Left lung (tissue), 10 donors: Measurements from ENCODE around the gene ASZ1. TPM values are rescaled to one million over a fixed set of nuclear protein-coding genes. Genes with fewer than 3 reads are reported as not detected.

ENCODE experiments used
- ATAC-seq: fragments of 200-7000 bp; cut with Tn5 transposase; one replicate; pipeline ENCODE4 v1.9.1; 2020; ENCODE audit warnings: moderate library complexity
- DNase-seq, 4 donors: peaks; one replicate each; pipeline ENCODE4 v3.0.0-alpha.2; 2013 to 2020
- H3K27ac ChIP-seq, 2 donors: fragments of 200-600 bp; sonication (generic) in 1 of 2; one replicate each; pipeline versions ENCODE4 v1.5.0 to v1.8.0; 2020 to 2021
- H3K27me3 ChIP-seq, 2 donors: fragments of 200-600 bp; sonication (generic) in 1 of 2; one replicate each; pipeline versions ENCODE4 v1.5.0 to v1.8.0; 2020 to 2021
- H3K36me3 ChIP-seq, 2 donors: fragments of 200-600 bp; sonication (generic) in 1 of 2; one replicate each; pipeline versions ENCODE4 v1.5.0 to v1.8.0; 2020 to 2021
- H3K4me1 ChIP-seq, 2 donors: fragments of 200-600 bp; one replicate each; pipeline ENCODE4 v1.8.0; 2021
- H3K4me3 ChIP-seq, 2 donors: fragments of 200-600 bp; sonication (generic) in 1 of 2; one replicate each; pipeline versions ENCODE4 v1.5.0 to v1.8.0; 2020 to 2021; ENCODE audit warnings: mild to moderate bottlenecking in 1 of 2
- H3K9me3 ChIP-seq, 2 donors: fragments of 200-600 bp; sonication (generic) in 1 of 2; one replicate each; pipeline versions ENCODE4 v1.5.0 to v1.8.0; 2020 to 2021
- CTCF ChIP-seq, 2 donors: fragments of 200-600 bp; sonication (generic) in 1 of 2; IDR thresholded peaks; one replicate each; pipeline versions ENCODE4 v1.5.0 to v1.8.0; 2021; ENCODE audit warnings: antibody characterized with exemption in 2 of 2
- intact Hi-C, 2 donors: fragments of 100-400 bp; cut with DNase I; formaldehyde crosslinking; loops; one replicate each; pipeline versions ENCODE4 v1.11.2 to v1.14.2; 2022
- polyA plus RNA-seq, 6 donors: library from polyadenylated mRNA; unstranded; fragments of 120-200 nt; gene quantifications; one replicate each; pipeline ENCODE4 v1.2.1, GENCODE V29; 2013; ENCODE audit not compliant: insufficient read length in 6 of 6
- total RNA-seq, 2 donors: library from RNA; stranded (reverse); fragmentation: NEBNext Ultra II Directional; extraction: Animal tissue kit (Norgen Biotek cat#: 25700); gene quantifications; one replicate each; pipeline ENCODE4 v1.2.1, GENCODE V29; 2021
- donor health status: DM: no; HTN: yes; CAD: no.
- donor health status: DM: no; HTN: no; CAD: no.

Gene ASZ1
- total and polyA plus RNA-seq, 8 donors: 0.39 to 1.4 (median 1.0) TPM; not detected in 1

GRCh38 chr7:117364339-117365080 is 62.8 kb downstream of the ASZ1 start:
- no peaks in the 10 kb centered on the region for H3K9me3 ChIP-seq
- intact Hi-C loops: no loop called here
- H3K27me3 ChIP-seq: no peaks in the 10 kb centered on the region
- H3K27ac ChIP-seq: no peak overlapping the region
- H3K4me1 ChIP-seq: no peaks in the 10 kb centered on the region
- no peak for TF ChIP-seq CTCF (IDR thresholded peaks at IDR 0.05)
- H3K36me3 ChIP-seq: no peaks in the 10 kb centered on the region
- no peak overlapping the region for H3K4me3 ChIP-seq
- DNase-seq (peak in 2 of 4 donors; percentile 86 to 87), ATAC-seq (peak; percentile 62)

GRCh38 chr7:117362294-117362888 is 64.9 kb downstream of the ASZ1 start:
- TF ChIP-seq CTCF (IDR thresholded peaks at IDR 0.05): no peak
- Histone ChIP-seq H3K36me3 (no peaks in the 10 kb centered on the region), H3K4me1 (no peaks in the 10 kb centered on the region), H3K27me3 (no peaks in the 10 kb centered on the region), H3K4me3 (no peak overlapping the region), H3K27ac (peak overlapping the region in 1 of 2 donors; percentile 1), H3K9me3 (no peaks in the 10 kb centered on the region)
- DNase-seq (no peak), ATAC-seq (no peak)
- intact Hi-C loops: no loop called here

GRCh38 chr7:117350027-117350426 is 77.3 kb downstream of the ASZ1 start:
- intact Hi-C loops: no loop called here
- no peak for ATAC-seq
- H3K9me3 ChIP-seq: no peaks in the 10 kb centered on the region
- H3K4me3 ChIP-seq: no peak overlapping the region
- H3K4me1 ChIP-seq: no peaks in the 10 kb centered on the region
- H3K36me3 ChIP-seq: no peaks in the 10 kb centered on the region
- DNase-seq: no peak
- H3K27ac ChIP-seq: no peak overlapping the region
- TF ChIP-seq CTCF (IDR thresholded peaks at IDR 0.05): no peak
- no peaks in the 10 kb centered on the region for H3K27me3 ChIP-seq

GRCh38 chr7:117349570-117349969 is 77.7 kb downstream of the ASZ1 start:
- no peak overlapping the region for H3K4me3 ChIP-seq
- no peak for TF ChIP-seq CTCF (IDR thresholded peaks at IDR 0.05)
- H3K4me1 ChIP-seq: no peaks in the 10 kb centered on the region
- H3K9me3 ChIP-seq: no peaks in the 10 kb centered on the region
- ATAC-seq (no peak), DNase-seq (no peak)
- intact Hi-C loops: no loop called here
- H3K27me3 ChIP-seq: no peaks in the 10 kb centered on the region
- no peak overlapping the region for H3K27ac ChIP-seq
- no peaks in the 10 kb centered on the region for H3K36me3 ChIP-seq

- Histone ChIP-seq H3K4me3 (no peak overlapping the region), H3K4me1 (no peaks in the 10 kb centered on the region), H3K9me3 (no peaks in the 10 kb centered on the region), H3K27ac (no peak overlapping the region), H3K27me3 (no peaks in the 10 kb centered on the region), H3K36me3 (no peaks in the 10 kb centered on the region)
- no peak for TF ChIP-seq CTCF (IDR thresholded peaks at IDR 0.05)
- ATAC-seq (no peak), DNase-seq (no peak)
- intact Hi-C loops: no loop called here
Measured at GRCh38 chr7:117347962-117348672, 79.2 kb downstream of the ASZ1 start.
